K562 (cell line): Measurements from ENCODE around the gene TCEAL8. TPM values are rescaled to one million over a fixed set of nuclear protein-coding genes. Genes with fewer than 3 reads are reported as not detected.

ENCODE experiments used
- ARID2 ChIP-seq: fragments of 450-650 bp; IDR thresholded peaks from 2 replicates; pipeline ENCODE4 v1.6.1; 2017; ENCODE audit warnings: antibody characterized with exemption, mild to moderate bottlenecking
- CBFA2T3 ChIP-seq: fragments of 450-650 bp; IDR thresholded peaks from 2 replicates; pipeline ENCODE4 v1.6.1; 2017
- FOXA3 ChIP-seq, 2 experiments: fragments of 450-650 bp in 1 of 2; sonication (generic) in 1 of 2; formaldehyde crosslinking; IDR thresholded peaks in 1 of 2; conservative IDR thresholded peaks in 1 of 2; 2 replicates each; pipeline versions ENCODE4 v1.4.0 to v1.8.0; 2020 to 2022; ENCODE audit warnings: mild to moderate bottlenecking in 2 of 2, missing genetic modification reagents in 1 of 2
- GATAD2A ChIP-seq: fragments of 450-650 bp; IDR thresholded peaks from 2 replicates; pipeline ENCODE4 v1.6.1; 2017
- HDAC2 ChIP-seq: fragments of 450-650 bp; IDR thresholded peaks from 2 replicates; pipeline ENCODE4 v1.6.1; 2016; ENCODE audit warnings: mild to moderate bottlenecking
- HINFP ChIP-seq: fragments of 450-650 bp; conservative IDR thresholded peaks from 2 replicates; pipeline ENCODE4 v1.6.1; 2016; ENCODE audit warnings: missing genetic modification characterization, low read depth, mild to moderate bottlenecking, control low read depth, missing compliant biosample characterization
- LEF1 ChIP-seq: fragments of 450-650 bp; IDR thresholded peaks from 2 replicates; pipeline ENCODE4 v1.6.1; 2016; ENCODE audit warnings: mild to moderate bottlenecking
- MAFG ChIP-seq: fragments of 450-650 bp; conservative IDR thresholded peaks from 2 replicates; pipeline ENCODE4 v1.6.1; 2016; ENCODE audit warnings: missing genetic modification characterization, missing compliant biosample characterization
- MBD2 ChIP-seq: sonication (generic); IDR thresholded peaks from 2 replicates; pipeline ENCODE4 v1.6.1; 2016; ENCODE audit warnings: low read depth, borderline replicate concordance
- NFXL1 ChIP-seq: fragments of 450-650 bp; formaldehyde crosslinking; IDR thresholded peaks from 2 replicates; pipeline ENCODE4 v1.4.0; 2021; ENCODE audit warnings: mild to moderate bottlenecking
- NR2F6 ChIP-seq: fragments of 450-650 bp; formaldehyde crosslinking; IDR thresholded peaks from 2 replicates; pipeline ENCODE4 v1.4.0; 2020; ENCODE audit warnings: mild to moderate bottlenecking
- POLR2AphosphoS5 ChIP-seq: IDR thresholded peaks from 2 replicates; pipeline ENCODE4 v1.6.1; 2011; ENCODE audit warnings: mild to moderate bottlenecking, low read depth, low read length, moderate library complexity; ENCODE audit not compliant: control insufficient read depth, insufficient read depth
- POLR3G ChIP-seq: IDR thresholded peaks from 2 replicates; pipeline ENCODE4 v1.6.1; 2011; ENCODE audit not compliant: insufficient read length, insufficient replicate concordance; ENCODE audit errors: extremely low read depth
- PYGO2 ChIP-seq: fragments of 450-650 bp; IDR thresholded peaks from 2 replicates; pipeline ENCODE4 v1.6.1; 2016; ENCODE audit warnings: mild to moderate bottlenecking, missing genetic modification characterization, moderate library complexity, missing compliant biosample characterization
- SMARCC2 ChIP-seq: fragments of 450-650 bp; IDR thresholded peaks from 2 replicates; pipeline ENCODE4 v1.6.1; 2017; ENCODE audit warnings: antibody characterized with exemption, moderate library complexity, mild to moderate bottlenecking, low read depth
- TARDBP ChIP-seq: fragments of 450-650 bp; IDR thresholded peaks from 2 replicates; pipeline ENCODE4 v1.6.1; 2016
- TBP ChIP-seq: optimal IDR thresholded peaks from 2 replicates; pipeline ENCODE3; 2011; ENCODE audit warnings: low read depth, low read length, improper control_type of control experiment
- ZBTB1 ChIP-seq: sonication (generic); formaldehyde crosslinking; IDR thresholded peaks from 2 replicates; pipeline ENCODE4 v1.8.1; 2023; ENCODE audit warnings: missing genetic modification reagents, low read depth, mild to moderate bottlenecking, borderline replicate concordance
- ZC3H11A ChIP-seq: IDR thresholded peaks from 2 replicates; pipeline ENCODE4 v1.6.1; 2012; ENCODE audit warnings: low read depth, low read length, improper control_type of control experiment
- ZC3H4 ChIP-seq: sonication (generic); formaldehyde crosslinking; IDR thresholded peaks from 2 replicates; pipeline ENCODE4 v1.9.0; 2021; ENCODE audit warnings: missing genetic modification reagents, borderline replicate concordance
- ZNF232 ChIP-seq: sonication (generic); formaldehyde crosslinking; IDR thresholded peaks from 2 replicates; pipeline ENCODE4 v1.8.0; 2022; ENCODE audit warnings: mild to moderate bottlenecking, missing genetic modification reagents
- ZNF324 ChIP-seq: fragments of 250-450 bp; sonication (Bioruptor Pico); IDR thresholded peaks from 2 replicates; pipeline ENCODE4 v1.4.0; 2020; ENCODE audit warnings: mild to moderate bottlenecking
- ZNF717 ChIP-seq: fragments of 250-450 bp; sonication (Bioruptor Pico); IDR thresholded peaks from 2 replicates; pipeline ENCODE4 v1.5.0; 2021
- ZZZ3 ChIP-seq: fragments of 450-650 bp; IDR thresholded peaks from 2 replicates; pipeline ENCODE4 v1.6.1; 2016; ENCODE audit warnings: antibody characterized with exemption, mild to moderate bottlenecking, moderate library complexity
- polyA plus RNA-seq, 8 experiments: library from polyadenylated mRNA; depleted of rRNA in 4 of 8; stranded (reverse) in 5 of 8; unstranded in 3 of 8; fragments of >200 nt; fragmentation: Nextera tagmentation in 2 of 8; fragmentation: Illumina TruSeq in 1 of 8; extraction: Ambion mirVana in 2 of 8; extraction: Trizol in 1 of 8; gene quantifications; 2 replicates each; pipeline versions ENCODE4 v1.2.1 to v1.2.3, GENCODE V29; 2011 to 2014; ENCODE audit warnings: inconsistent platforms in 1 of 8, missing spikeins in 1 of 8
- total RNA-seq, 7 experiments: library from RNA; depleted of rRNA in 6 of 7; stranded (reverse); fragments of >200 nt in 6 of 7; fragmentation: Illumina TruSeq in 2 of 7; extraction: Trizol in 2 of 7; gene quantifications; 2 replicates each; pipeline versions ENCODE4 v1.2.1 to v1.2.3, GENCODE V29; 2011 to 2021; ENCODE audit warnings: low replicate concordance in 1 of 7
- TF ChIP-seq, protein P1 (sequence below): IDR thresholded peaks from 3 replicates; pipeline ENCODE4 v1.6.1; 2011; ENCODE audit warnings: borderline replicate concordance, mild to moderate bottlenecking, moderate library complexity; ENCODE audit not compliant: insufficient read length; ENCODE audit errors: extremely low read depth
- TF ChIP-seq, protein P2 (sequence below): fragments of 200-800 bp; sonication (Bioruptor generic); IDR thresholded peaks from 2 replicates; pipeline ENCODE4 v1.6.1; 2017; ENCODE audit warnings: missing genetic modification characterization, missing compliant biosample characterization

TCEAL8 gene
- total and polyA plus RNA-seq, 9 of the 15 experiments (the other 6 are each of a cell fraction or from before 2014, with no cell fraction given), result 49.0 to 178 (median 101) TPM

- TF ChIP-seq ZNF324 (CRISPR knock-in tag), result no peak
- no peak for TF ChIP-seq HDAC2
- TF ChIP-seq, protein P1, sequence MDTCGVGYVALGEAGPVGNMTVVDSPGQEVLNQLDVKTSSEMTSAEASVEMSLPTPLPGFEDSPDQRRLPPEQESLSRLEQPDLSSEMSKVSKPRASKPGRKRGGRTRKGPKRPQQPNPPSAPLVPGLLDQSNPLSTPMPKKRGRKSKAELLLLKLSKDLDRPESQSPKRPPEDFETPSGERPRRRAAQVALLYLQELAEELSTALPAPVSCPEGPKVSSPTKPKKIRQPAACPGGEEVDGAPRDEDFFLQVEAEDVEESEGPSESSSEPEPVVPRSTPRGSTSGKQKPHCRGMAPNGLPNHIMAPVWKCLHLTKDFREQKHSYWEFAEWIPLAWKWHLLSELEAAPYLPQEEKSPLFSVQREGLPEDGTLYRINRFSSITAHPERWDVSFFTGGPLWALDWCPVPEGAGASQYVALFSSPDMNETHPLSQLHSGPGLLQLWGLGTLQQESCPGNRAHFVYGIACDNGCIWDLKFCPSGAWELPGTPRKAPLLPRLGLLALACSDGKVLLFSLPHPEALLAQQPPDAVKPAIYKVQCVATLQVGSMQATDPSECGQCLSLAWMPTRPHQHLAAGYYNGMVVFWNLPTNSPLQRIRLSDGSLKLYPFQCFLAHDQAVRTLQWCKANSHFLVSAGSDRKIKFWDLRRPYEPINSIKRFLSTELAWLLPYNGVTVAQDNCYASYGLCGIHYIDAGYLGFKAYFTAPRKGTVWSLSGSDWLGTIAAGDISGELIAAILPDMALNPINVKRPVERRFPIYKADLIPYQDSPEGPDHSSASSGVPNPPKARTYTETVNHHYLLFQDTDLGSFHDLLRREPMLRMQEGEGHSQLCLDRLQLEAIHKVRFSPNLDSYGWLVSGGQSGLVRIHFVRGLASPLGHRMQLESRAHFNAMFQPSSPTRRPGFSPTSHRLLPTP, result no peak
- no peak for TF ChIP-seq SMARCC2
- TF ChIP-seq ZZZ3, result no peak
- no peak for TF ChIP-seq ZNF232 (CRISPR knock-in tag)
- TF ChIP-seq GATAD2A, result no peak
- TF ChIP-seq MBD2, result no peak
- TF ChIP-seq ZBTB1, result no peak
- TF ChIP-seq POLR2AphosphoS5, result no peak
- TF ChIP-seq ZC3H4 (CRISPR knock-in tag), result no peak
- 0 out of 2 replicates have a peak, but pooled peaks have one; percentile 25 for TF ChIP-seq ARID2
- TF ChIP-seq TARDBP, result no peak
- no peak for TF ChIP-seq NFXL1
- TF ChIP-seq ZC3H11A, result no peak
- no peak for TF ChIP-seq CBFA2T3
- no peak for TF ChIP-seq PYGO2 (tag)
- no peak for TF ChIP-seq ZNF717 (CRISPR knock-in tag)
- TF ChIP-seq POLR3G, result no peak
- TF ChIP-seq HINFP, result no peak
- no peak for TF ChIP-seq NR2F6 (CRISPR knock-in tag)
- no peak for TF ChIP-seq TBP
- TF ChIP-seq, protein P2, sequence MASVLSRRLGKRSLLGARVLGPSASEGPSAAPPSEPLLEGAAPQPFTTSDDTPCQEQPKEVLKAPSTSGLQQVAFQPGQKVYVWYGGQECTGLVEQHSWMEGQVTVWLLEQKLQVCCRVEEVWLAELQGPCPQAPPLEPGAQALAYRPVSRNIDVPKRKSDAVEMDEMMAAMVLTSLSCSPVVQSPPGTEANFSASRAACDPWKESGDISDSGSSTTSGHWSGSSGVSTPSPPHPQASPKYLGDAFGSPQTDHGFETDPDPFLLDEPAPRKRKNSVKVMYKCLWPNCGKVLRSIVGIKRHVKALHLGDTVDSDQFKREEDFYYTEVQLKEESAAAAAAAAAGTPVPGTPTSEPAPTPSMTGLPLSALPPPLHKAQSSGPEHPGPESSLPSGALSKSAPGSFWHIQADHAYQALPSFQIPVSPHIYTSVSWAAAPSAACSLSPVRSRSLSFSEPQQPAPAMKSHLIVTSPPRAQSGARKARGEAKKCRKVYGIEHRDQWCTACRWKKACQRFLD, result no peak
- TF ChIP-seq MAFG (tag), result no peak
- no peak for TF ChIP-seq LEF1
- no peak for TF ChIP-seq FOXA3 (CRISPR knock-in tag; conservative IDR thresholded peaks at IDR 0.05 in 1 of 2, IDR thresholded peaks at IDR 0.05 in 1 of 2)
These were observed 43.8 kb downstream of the TCEAL8 start (continued) for GRCh38 chrX:103211012-103211715.
